H1 (cell line): ENCODE results near the gene RASGRP4. TPM values are rescaled to one million over a fixed set of nuclear protein-coding genes. Genes with fewer than 3 reads are reported as not detected.

Experiments
- BACH1 ChIP-seq: IDR thresholded peaks from 2 replicates; pipeline ENCODE4 v1.6.1; 2012; ENCODE audit warnings: low read length, improper control_type of control experiment
- CREB1 ChIP-seq: IDR thresholded peaks from 2 replicates; pipeline ENCODE4 v1.6.1; 2012; ENCODE audit warnings: inconsistent platforms
- HDAC6 ChIP-seq: IDR thresholded peaks from one replicate; pipeline ENCODE4 v1.7.1; 2012; ENCODE audit warnings: low read depth, mild to moderate bottlenecking, inconsistent platforms, low read length, moderate library complexity
- JUND ChIP-seq: IDR thresholded peaks from 2 replicates; pipeline ENCODE4 v1.6.1; 2011; ENCODE audit warnings: mild to moderate bottlenecking, improper control_type of control experiment, low read length
- KDM1A ChIP-seq: fragments of 200-600, 300-600 bp; sonication (generic); IDR thresholded peaks from 2 replicates; pipeline ENCODE4 v1.7.1; 2016; ENCODE audit warnings: mild to moderate bottlenecking, low read length, borderline replicate concordance
- KDM4A ChIP-seq: IDR thresholded peaks from one replicate; pipeline ENCODE4 v1.7.1; 2012; ENCODE audit warnings: low read depth, mild to moderate bottlenecking, moderate library complexity, low read length, inconsistent platforms; ENCODE audit not compliant: severe bottlenecking
- KDM5A ChIP-seq: fragments of 200-600 bp; IDR thresholded peaks from 2 replicates; pipeline ENCODE4 v1.7.1; 2012; ENCODE audit warnings: mild to moderate bottlenecking, low read length, inconsistent platforms, mixed read lengths
- NANOG ChIP-seq: IDR thresholded peaks from 2 replicates; pipeline ENCODE4 v1.6.1; 2011; ENCODE audit warnings: low read length, low read depth, mild to moderate bottlenecking, inconsistent platforms; ENCODE audit not compliant: insufficient read depth, poor library complexity, severe bottlenecking
- POLR2A ChIP-seq, 2 experiments: IDR thresholded peaks; 1 replicate in 1 of 2; 2 replicates in 1 of 2; pipeline ENCODE4 v1.6.1; 2011; ENCODE audit warnings: low read depth in 2 of 2, low read length in 2 of 2, mild to moderate bottlenecking in 2 of 2; ENCODE audit errors: control extremely low read depth in 1 of 2
- RAD21 ChIP-seq, 2 experiments: IDR thresholded peaks in 1 of 2; conservative IDR thresholded peaks in 1 of 2; 2 replicates each; pipeline ENCODE4 v1.6.1; 2011; ENCODE audit warnings: low read depth in 2 of 2, low read length in 2 of 2, improper control_type of control experiment in 1 of 2, inconsistent platforms in 1 of 2, mild to moderate bottlenecking in 1 of 2, moderate library complexity in 1 of 2
- SIRT6 ChIP-seq: IDR thresholded peaks from one replicate; pipeline ENCODE4 v1.7.1; 2012; ENCODE audit warnings: low read length, inconsistent platforms
- SP1 ChIP-seq: IDR thresholded peaks from 2 replicates; pipeline ENCODE4 v1.6.1; 2011; ENCODE audit warnings: low read depth, low read length
- SP4 ChIP-seq: IDR thresholded peaks from 2 replicates; pipeline ENCODE4 v1.6.1; 2012; ENCODE audit warnings: low read length, inconsistent platforms
- TCF12 ChIP-seq: IDR thresholded peaks from 2 replicates; pipeline ENCODE4 v1.6.1; 2011; ENCODE audit warnings: low read depth, mild to moderate bottlenecking, low read length
- TEAD4 ChIP-seq: IDR thresholded peaks from 2 replicates; pipeline ENCODE4 v1.6.1; 2012; ENCODE audit warnings: low read depth, low read length, inconsistent platforms, mixed read lengths
- polyA plus RNA-seq, 7 experiments: library from polyadenylated mRNA; depleted of rRNA in 3 of 7; stranded (reverse) in 5 of 7; unstranded in 2 of 7; fragments of >200 nt in 5 of 7; fragments of 200-250 nt in 2 of 7; gene quantifications; 1 replicate in 5 of 7; 2 replicates in 1 of 7; 4 replicates in 1 of 7; pipeline versions ENCODE4 v1.2.1 to v1.2.3, GENCODE V29; 2011 to 2013; ENCODE audit warnings: missing spikeins in 2 of 7, mixed read lengths in 2 of 7
- total RNA-seq: library from RNA; stranded (reverse); fragmentation: NEBNext Ultra II Directional; extraction: Animal tissue kit (Norgen Biotek cat#: 25700); gene quantifications from 2 replicates; pipeline ENCODE4 v1.2.1, GENCODE V29; 2021
- TF ChIP-seq, protein P1 (sequence below): IDR thresholded peaks from 2 replicates; pipeline ENCODE4 v1.6.1; 2011; ENCODE audit warnings: low read length, improper control_type of control experiment
- TF ChIP-seq, protein P2 (sequence below): IDR thresholded peaks from 2 replicates; pipeline ENCODE4 v1.6.1; 2012; ENCODE audit warnings: inconsistent platforms
- TF ChIP-seq, protein P3 (sequence below), 3 experiments: IDR thresholded peaks; 1 replicate in 2 of 3; 2 replicates in 1 of 3; pipeline versions ENCODE4 v1.5.1 to v1.6.1; 2011; ENCODE audit warnings: low read length in 3 of 3, mild to moderate bottlenecking in 3 of 3, inconsistent platforms in 2 of 3, low read depth in 1 of 3, moderate library complexity in 1 of 3; ENCODE audit not compliant: insufficient read depth in 1 of 3; ENCODE audit errors: control extremely low read depth in 1 of 3

The RASGRP4 gene
- total and polyA plus RNA-seq, 2 of the 8 experiments (the other 6 are each of a cell fraction or from before 2014, with no cell fraction given) = 1.9 to 3.1 TPM

DNA sequence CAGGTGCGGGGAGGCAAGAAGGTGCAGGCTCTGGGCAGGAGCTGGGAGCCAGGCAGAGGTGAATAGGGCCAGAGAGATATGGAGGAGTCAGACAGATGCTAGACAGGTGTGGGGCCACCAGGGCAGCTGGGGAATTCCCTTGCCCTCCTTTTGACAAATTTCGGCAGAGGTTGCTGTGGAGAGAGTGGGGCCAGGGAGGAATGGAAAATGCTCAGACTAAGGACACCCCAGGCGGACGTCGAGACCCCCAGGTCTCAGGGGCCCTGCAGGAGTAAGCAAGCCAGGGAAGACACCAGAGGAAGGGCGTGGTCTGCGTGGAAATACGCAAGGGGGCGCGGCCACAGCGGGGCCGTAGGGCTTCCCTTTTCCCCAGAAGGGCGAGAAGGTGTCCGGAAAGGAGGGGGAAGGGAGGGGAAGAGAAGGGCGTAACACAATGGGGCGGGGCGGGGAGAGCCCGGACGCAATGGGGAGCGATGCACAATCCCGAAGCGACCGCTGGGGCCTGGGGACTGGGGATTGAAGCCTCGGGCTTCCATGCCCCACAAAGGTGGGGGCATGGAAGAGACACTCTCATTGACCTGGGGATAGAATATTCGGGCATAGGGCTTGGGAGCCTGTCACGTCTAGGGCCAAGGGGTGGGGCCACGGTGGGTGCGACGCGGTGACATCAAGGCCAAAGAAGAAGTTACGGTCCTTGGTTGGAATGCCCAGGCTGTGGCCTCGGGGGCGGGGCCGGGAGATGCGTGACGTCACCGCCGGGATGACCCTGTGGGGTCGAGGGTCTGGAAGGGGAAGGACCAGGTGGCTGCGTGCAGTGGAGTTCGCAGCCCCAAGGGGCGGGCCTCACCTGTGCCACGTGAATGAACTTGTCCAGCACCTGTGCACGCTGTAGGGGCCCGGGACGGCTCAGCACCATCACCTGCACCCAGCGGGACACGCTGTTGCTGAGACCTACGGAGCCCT is 8.2 kb downstream of the RASGRP4 start (continued):
- TF ChIP-seq, protein P1, sequence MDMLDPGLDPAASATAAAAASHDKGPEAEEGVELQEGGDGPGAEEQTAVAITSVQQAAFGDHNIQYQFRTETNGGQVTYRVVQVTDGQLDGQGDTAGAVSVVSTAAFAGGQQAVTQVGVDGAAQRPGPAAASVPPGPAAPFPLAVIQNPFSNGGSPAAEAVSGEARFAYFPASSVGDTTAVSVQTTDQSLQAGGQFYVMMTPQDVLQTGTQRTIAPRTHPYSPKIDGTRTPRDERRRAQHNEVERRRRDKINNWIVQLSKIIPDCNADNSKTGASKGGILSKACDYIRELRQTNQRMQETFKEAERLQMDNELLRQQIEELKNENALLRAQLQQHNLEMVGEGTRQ = peak; percentile 18; the same call in 1 of the 2 replicates
- TF ChIP-seq SIRT6 (no peak), KDM5A (no peak), CREB1 (peak; percentile 91), NANOG (no peak), POLR2A (IDR thresholded peaks at IDR 0.05; ENCODE audit: control extremely low read depth in 1 of 2, low read depth in 2 of 2, low read length in 2 of 2) (no peak), TEAD4 (0 out of 2 replicates have a peak, but pooled peaks have one; percentile 53), SP4 (no peak), JUND (peak; percentile 76; the same call in 1 of the 2 replicates), KDM4A (peak; percentile 88), KDM1A (no peak), TCF12 (0 out of 2 replicates have a peak, but pooled peaks have one; percentile 30), HDAC6 (no peak), RAD21 (IDR thresholded peaks at IDR 0.05 in 1 of 2, conservative IDR thresholded peaks at IDR 0.05 in 1 of 2; ENCODE audit: low read depth in 2 of 2, low read length in 2 of 2) (no peak), SP1 (0 out of 2 replicates have a peak, but pooled peaks have one; percentile 11), BACH1 (0 out of 2 replicates have a peak, but pooled peaks have one; percentile 11)
- TF ChIP-seq, protein P2, sequence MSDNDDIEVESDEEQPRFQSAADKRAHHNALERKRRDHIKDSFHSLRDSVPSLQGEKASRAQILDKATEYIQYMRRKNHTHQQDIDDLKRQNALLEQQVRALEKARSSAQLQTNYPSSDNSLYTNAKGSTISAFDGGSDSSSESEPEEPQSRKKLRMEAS = peak; percentile 66
- TF ChIP-seq, protein P3, sequence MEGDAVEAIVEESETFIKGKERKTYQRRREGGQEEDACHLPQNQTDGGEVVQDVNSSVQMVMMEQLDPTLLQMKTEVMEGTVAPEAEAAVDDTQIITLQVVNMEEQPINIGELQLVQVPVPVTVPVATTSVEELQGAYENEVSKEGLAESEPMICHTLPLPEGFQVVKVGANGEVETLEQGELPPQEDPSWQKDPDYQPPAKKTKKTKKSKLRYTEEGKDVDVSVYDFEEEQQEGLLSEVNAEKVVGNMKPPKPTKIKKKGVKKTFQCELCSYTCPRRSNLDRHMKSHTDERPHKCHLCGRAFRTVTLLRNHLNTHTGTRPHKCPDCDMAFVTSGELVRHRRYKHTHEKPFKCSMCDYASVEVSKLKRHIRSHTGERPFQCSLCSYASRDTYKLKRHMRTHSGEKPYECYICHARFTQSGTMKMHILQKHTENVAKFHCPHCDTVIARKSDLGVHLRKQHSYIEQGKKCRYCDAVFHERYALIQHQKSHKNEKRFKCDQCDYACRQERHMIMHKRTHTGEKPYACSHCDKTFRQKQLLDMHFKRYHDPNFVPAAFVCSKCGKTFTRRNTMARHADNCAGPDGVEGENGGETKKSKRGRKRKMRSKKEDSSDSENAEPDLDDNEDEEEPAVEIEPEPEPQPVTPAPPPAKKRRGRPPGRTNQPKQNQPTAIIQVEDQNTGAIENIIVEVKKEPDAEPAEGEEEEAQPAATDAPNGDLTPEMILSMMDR (IDR thresholded peaks at IDR 0.05; ENCODE audit: control extremely low read depth in 1 of 3, insufficient read depth in 1 of 3, low read depth in 1 of 3, low read length in 3 of 3) = no peak
